Retina (tissue), 1 donor: ENCODE results near the gene DLG5.

Experiments used
- DNase-seq: peaks from one replicate; pipeline ENCODE4 v3.0.0-alpha.2; 2016

The DLG5 gene

DNA sequence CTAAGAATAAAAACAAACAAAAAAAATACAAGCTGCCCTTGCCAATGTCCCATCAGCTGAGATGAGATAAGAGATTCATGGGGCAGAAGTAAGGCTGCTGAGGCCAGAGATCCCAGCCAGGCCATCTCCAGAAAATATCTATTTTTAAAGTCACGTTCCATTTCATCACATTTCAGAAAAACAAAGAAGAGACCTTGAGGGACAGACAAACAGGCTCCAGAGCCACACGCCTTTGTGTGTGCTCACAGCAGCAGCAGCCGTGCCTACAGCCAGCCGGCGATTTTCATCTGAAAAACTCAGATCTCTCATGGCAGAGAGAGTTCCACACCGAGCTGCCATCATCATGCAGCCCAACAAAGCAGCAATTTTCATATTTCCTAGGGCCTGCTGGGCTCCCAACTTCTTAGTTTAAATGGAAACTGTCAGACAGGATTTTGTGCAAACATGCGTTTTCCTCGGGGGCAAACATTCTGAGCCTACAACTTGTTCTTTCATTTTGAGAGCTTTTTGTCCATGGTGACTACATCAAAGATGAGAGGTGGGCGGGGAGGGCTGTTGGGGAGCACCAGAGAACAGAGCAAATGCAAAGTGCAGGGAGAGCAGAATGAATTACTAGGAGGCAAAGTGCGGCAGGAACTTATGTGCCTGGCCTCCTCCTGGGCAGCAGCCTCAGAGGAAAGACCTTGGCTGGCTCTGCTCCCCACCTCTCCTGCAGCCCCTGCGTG lies 38.8 kb downstream of the DLG5 start:
- DNase-seq: peak; percentile 67

- no peak for DNase-seq
These were observed 39.7 kb downstream of the DLG5 start for GRCh38 chr10:77886795-77887355.

DNA sequence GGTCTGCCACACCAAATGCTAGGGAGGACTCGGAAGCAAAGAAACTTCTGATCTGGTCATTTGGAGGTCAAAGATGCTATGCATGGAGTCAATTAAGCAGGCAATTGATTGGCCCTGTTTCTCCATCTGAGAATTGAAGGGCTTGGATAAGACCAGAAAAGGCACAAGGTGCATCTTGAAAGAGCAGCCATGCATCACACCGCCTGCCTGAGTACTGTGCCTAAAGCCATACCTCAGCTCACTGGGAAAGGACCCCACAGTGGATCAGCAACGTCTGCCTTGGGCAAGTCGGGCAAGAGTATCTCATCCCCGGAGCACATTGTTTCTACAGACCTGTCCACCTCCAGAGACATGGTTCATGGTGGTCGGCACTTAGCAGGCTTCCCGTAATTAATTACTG lies 42.4 kb downstream of the DLG5 start:
- no peak for DNase-seq

DNA sequence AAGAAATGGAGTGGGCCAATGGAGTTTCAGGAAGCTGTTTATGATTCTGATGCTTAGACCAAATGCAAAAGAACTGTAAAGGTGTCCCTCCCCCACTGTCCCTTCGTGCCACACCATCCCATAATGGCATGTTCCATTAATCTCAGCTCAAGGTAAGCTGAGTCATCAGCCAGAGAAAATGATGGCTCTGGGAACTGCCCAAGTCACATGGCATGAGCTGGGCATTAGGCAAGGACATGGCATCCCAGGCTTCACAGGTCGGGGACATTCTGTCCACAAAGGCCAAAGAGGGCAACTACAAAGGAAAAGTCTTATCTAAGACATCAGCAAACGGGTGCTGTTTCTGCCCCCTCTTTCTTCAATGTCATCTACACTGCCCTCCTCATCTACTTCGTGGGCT lies 44.9 kb downstream of the DLG5 start:
- no peak for DNase-seq

- no peak for DNase-seq
These were observed 45.3 kb downstream of the DLG5 start for GRCh38 chr10:77881222-77881621.

GRCh38 chr10:77879710-77880109 lies 46.8 kb downstream of the DLG5 start:
- no peak for DNase-seq

DNA sequence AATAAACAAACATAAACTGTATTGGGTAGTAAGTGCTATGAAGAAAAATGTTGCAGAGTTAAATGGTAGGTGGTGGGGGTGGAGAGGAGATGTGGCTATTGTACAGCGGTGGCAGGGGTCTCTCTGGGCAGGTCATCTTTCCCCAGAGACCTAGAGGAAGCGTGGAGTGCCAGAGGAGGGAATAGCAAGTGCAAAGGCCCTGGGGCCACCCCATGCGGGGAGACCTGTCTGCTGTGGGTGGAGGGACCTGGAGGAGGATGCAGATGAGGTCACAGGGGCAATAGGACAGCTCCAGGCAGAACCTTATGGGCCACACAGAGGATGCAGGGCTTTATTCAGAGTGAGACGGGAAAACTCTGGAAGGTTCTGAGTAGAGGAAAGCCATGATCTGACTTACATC lies 47.5 kb downstream of the DLG5 start:
- no peak for DNase-seq

- peak; percentile 55 for DNase-seq
These were observed 48.9 kb downstream of the DLG5 start for GRCh38 chr10:77877441-77878344.

DNA sequence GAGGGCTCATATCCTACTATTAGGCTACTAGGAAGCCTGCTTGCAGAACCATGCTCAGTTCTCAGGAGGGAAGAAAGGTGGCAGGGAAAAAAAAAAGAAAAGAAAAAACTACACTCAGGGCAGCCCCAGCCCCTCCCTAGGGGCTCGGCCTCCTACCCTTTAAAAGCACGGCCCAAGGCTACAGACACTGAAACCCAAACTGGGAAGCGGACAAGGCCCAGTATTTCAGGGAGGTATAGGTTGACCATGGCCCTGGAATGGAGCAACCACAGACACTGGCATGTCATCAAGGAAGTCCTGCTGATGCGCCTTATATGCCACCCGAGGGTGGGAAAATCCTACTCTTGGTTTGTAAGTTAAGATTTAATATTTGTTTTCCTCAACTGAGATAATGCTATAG lies 50.8 kb downstream of the DLG5 start:
- no peak for DNase-seq

DNA sequence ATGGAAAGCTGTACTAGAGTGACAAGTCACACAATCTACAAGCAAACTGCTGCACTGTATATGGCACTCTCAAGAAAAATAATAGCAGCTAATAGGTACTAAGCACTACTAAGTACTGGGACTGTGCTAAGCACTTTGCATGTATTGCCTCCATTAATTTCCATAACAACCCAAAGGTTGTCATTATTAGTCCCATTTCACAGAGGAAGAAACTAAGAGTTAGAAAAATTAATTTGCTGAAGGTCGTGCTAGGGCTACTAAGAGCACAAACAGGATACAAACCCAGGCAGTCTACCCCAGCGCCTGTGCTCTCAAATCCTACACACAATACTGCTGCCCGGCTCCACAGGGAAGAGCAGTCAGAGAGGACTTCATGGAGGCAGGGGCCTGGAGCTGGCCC lies 51.7 kb downstream of the DLG5 start:
- DNase-seq: no peak

GRCh38 chr10:77873536-77874380 lies 52.8 kb downstream of the DLG5 start:
- DNase-seq: no peak

DNA sequence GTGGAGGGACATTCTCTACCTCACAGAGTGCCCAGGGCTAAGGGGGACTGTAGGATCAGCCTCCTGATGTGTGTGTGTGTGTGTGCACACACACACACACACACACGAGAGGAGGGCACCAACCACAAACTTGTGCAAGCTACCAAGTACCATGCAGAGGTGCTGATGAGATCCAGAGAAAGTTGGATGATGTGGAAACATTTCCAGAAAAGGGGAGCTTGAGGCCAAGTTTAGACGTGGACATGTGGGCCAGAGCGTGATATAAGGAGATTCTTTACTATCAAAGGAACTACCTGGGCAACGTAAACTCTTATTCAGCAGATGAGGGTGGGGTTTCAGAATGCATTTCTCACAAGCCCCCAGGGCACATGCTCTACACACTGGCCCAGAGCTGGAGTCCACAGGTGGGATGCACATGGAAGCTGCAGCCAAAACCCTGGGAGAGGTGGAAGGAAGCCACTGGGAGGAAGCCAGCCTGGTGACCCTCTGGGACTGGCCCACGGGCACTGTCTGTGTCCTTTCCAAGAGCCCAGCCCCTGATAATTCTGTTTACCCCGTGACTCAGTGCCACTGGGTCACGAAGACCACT lies 53.5 kb downstream of the DLG5 start:
- DNase-seq: no peak

DNA sequence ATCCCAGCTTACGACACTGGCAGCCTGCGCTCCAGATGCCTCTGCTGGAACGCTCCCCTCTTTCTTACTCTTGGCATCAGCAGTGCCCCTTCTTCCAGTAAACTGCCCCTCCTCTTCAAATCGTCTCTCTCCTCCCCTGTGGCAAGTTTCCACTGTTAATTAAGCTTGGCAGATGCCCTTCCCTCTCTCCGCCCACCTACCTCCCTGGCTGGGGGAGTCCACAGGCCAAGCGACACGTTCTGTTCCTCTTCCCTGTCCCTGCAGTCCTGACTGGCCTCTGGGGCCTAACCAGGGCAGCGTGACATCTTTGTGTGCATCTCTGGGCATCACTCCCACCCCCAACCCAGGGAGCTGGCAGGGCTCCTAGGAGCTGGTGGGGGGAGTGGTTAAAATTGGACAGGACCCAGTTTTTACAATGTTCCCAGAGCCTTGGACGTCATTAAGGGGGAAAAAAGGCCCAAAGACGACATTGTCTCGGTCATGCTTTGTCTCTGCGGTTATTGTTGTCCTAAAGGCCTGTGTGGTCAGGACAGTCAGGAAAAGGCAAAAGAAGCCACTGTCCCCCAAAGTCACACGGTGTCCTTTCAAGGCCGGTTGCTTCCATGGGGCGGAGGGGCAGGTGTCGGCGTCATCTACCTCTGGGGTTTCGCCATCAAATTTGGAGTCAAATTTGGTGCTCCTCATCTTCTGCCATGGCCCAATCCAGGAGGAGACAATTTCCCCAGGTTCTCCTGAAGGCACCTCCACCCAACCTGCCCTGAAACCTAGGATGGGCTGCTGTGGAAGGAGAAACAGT lies 54.2 kb downstream of the DLG5 start:
- peak; percentile 26 for DNase-seq

- no peak for DNase-seq
These were observed 56.7 kb downstream of the DLG5 start for GRCh38 chr10:77869626-77870420.

DNA sequence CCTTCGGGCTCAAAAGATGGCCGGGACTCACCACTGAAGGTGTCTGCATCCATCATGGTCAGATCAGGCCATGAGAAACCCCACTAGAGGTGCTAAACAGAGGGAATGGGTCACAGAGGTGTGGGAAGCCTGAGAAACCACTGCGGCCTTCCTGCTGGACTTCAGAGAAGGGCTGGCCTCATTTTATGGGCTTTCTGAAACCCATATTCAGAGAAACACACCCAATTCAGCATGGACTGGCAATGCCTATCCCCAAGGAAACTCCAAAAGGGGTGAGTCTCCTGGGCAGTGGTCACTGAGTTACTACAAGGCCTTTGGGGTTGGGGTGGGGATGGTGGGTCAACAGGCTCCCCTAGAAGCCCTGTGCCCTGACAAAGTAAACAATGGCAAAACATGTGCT lies 58.0 kb downstream of the DLG5 start:
- DNase-seq: no peak

- DNase-seq: no peak
These were observed 59.3 kb downstream of the DLG5 start for GRCh38 chr10:77867124-77867719.

DNA sequence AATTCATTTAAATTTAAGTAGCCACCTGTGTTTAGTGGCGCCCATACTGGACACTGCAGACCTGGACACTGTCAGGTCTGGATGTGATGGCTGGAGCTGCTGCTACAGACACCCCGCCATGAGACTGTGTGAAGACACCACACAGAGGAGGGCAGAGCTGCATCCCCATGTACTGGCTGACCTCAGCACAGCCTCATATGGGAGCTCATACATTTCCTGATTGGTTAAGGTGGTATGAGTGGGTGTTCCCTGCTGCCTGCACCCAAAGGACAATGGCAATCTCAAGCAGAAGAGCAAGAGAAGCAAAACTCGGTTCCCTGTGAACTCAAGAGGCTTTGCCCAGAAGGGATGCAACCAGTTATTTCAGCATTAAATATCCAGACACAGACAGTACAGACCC lies 60.0 kb downstream of the DLG5 start:
- DNase-seq: no peak

DNA sequence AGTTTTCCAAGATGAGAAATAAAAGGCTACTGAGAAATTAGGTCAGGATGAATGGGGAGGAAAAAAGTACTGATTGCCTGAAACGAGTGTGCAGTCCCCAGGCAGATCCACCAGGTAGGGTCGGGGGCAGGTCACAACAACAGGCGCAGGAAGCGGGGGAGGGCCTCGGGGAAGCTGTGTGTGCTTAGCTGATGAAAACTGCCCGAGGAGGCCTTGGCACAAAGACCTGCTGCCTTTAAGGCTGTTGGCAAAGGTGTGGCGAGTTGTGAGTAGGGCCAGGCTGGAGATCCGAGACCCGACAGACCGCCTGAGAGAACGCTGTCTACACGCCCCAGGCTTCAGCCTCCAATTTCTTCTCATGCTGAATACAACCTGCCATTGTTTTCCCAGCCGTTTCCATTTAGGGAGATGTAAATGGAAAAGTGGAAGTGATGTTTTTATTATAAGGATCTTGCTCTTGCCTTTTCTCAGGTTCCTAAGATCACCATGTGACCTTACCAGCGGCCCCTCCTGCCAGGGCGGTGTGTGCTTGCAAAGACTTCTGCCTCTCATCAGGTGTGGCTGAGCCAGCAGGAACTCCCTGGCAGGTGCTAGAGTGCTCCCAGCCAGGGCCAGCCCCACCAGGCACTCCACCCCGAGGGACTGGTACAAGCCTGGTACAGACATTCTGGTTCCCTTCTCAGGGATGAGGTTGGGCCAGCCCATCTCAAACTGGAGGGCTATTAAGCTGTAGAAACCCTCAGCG lies 60.8 kb downstream of the DLG5 start:
- DNase-seq: no peak

DNA sequence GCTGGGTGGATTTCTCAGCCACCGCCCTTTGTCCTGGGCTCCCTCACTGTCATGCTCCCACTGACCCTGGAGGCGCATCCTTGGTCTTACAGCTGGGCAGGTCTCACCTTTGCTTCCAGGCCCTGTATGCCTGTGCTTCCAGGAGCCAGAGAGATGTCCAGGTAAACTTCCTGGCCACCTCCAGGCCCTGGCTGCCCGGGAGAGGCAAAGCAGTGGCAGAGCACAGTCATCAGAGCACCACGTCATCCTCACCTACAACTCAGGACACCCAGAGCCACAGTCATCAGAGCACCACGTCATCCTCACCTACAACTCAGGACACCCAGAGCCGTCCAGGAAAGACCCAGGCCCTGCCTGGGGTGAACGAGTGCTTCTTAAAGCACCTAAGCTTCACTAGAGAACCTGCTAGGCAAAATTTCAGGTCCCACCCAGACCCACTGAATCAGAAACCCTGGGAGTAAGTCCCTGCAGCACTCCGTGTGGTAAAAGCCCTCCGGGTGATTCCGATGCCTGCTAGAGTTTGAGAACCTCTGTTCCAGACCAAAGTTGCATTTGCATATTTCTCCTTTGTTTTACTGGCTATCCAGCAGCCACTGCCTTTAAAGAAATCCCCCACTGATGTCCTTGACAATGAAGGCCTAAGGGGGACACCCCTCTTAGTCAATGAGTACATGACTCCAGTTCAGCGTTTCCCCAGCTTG lies 62.3 kb downstream of the DLG5 start:
- no peak for DNase-seq
